ENCODE measurements around the gene ZNF57.
"Not testable (repeated sequence)": the region's sequence is repeated elsewhere in the genome, so short reads cannot be mapped to it uniquely, and the experiment has no call there.

The ZNF57 gene

GRCh38 chr19:2863816-2864215 lies 36.9 kb upstream of the ZNF57 start:
- H3K4me3 ChIP-seq = no peak overlapping the region
- DNase-seq (ENCODE audit: low spot score) = no peak

GRCh38 chr19:2865334-2866100 lies 35.2 kb upstream of the ZNF57 start:
- H3K27ac ChIP-seq = no peak overlapping the region
- no peak for DNase-seq (ENCODE audit: low spot score)
- TF ChIP-seq CTCF (IDR thresholded peaks at IDR 0.05) = no peak
- no peak overlapping the region for H3K4me3 ChIP-seq

More at GRCh38 chr19:2863816-2864215, 36.9 kb upstream of the ZNF57 start:
- TF ChIP-seq CTCF (IDR thresholded peaks at IDR 0.05) = no peak
- H3K27ac ChIP-seq = no peak overlapping the region

- no peak overlapping the region for H3K4me3 ChIP-seq
- no peak for TF ChIP-seq CTCF (IDR thresholded peaks at IDR 0.05)
- no peak overlapping the region for H3K27ac ChIP-seq
- no peak for DNase-seq (ENCODE audit: low spot score)
These were observed 34.2 kb upstream of the ZNF57 start for GRCh38 chr19:2866495-2867024.

GRCh38 chr19:2867025-2867991 lies 33.4 kb upstream of the ZNF57 start, which contains the start of gene ZNF556:
Gene ZNF556 (plus strand): TSS chr19:2867335. CDS start chr19:2867422, 87 bp downstream.
- Histone ChIP-seq H3K27ac (no peak within 1 kb of the TSS), H3K4me3 (no peak within 1 kb of the TSS)
- no peak for TF ChIP-seq CTCF (IDR thresholded peaks at IDR 0.05)
- DNase-seq (ENCODE audit: low spot score) = no peak

GRCh38 chr19:2869618-2870017 lies 31.1 kb upstream of the ZNF57 start:
- Histone ChIP-seq H3K27ac (no peak overlapping the region), H3K4me3 (no peak overlapping the region)
- TF ChIP-seq CTCF (IDR thresholded peaks at IDR 0.05) = no peak
- DNase-seq (ENCODE audit: low spot score) = no peak

GRCh38 chr19:2872175-2872574 lies 28.6 kb upstream of the ZNF57 start:
- not testable (repeated sequence) for H3K27ac ChIP-seq; H3K4me3 ChIP-seq; DNase-seq (ENCODE audit: low spot score)
